HG03159 (cell line): Measurements from ENCODE around the gene CDC42BPA.
"Not testable (repeated sequence)": the region's sequence is repeated elsewhere in the genome, so short reads cannot be mapped to it uniquely, and the experiment has no call there.

Experiments used
- ATAC-seq: cut with Tn5 transposase; IDR thresholded peaks from one replicate; pipeline ENCODE4 v1.9.1; 2021; ENCODE audit warnings: mild to moderate bottlenecking, moderate library complexity; ENCODE audit not compliant: unreplicated experiment

Gene CDC42BPA

DNA sequence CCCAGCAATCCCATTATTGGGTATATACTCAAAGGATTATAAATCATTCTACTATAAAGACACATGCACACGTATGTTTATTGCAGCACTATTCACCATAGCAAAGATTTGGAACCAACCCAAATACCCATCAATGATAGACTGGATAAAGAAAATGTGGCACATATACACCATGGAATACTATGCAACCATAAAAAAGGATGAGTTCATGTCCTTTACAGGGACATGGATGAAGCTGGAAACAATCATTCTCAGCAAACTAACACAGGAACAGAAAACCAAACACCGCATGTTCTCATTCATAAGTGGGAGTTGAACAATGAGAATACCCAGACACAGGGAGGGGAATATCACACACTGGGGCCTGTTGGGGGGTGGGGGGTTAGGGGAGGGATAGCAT lies 318.7 kb downstream of the CDC42BPA start:
- ATAC-seq = not testable (repeated sequence)

DNA sequence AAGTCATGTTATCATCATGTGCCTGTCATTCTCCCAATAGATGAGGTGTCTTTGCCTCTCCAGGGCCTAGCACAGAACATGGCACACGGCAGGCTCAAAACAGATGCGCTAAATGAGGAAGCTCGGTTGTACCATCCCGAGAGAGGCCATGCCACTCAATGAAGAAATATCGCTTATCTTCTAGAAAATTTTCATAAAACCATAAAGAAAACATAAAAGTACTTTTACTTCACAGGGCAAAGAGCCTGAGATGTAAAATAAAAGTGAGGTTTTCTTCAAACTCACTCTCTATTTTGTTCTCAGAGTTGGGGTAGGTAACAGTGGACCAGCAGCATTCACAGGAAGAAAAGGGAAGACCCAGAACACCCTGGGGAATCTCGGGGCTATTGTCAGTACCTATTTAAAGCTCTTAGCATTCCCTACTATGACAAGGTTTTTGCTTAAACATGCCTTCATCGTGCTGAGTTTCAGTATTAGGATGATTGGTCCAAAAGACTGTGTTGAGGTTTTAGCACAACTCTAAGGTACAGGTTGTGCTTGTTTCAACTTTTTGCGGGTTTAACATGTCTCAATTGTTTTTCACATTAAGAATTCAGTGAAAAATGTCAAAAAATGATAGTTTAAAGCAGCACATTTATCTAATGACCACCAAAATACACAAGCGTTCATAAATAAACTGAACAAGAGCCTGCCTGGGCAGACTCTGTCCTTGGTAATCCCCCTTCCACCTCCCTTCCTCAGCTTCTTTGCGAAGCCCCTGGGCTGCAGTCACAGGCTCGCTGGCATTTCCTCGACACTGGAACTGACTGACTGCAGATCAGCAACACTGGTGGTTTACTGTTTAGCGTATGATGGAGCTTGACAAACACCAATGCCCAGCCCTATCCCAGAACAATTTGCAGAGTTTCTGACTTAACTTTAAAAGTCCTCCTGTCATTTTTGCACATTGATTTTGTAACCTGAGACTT lies 322.6 kb downstream of the CDC42BPA start:
- peak; percentile 88 for ATAC-seq

DNA sequence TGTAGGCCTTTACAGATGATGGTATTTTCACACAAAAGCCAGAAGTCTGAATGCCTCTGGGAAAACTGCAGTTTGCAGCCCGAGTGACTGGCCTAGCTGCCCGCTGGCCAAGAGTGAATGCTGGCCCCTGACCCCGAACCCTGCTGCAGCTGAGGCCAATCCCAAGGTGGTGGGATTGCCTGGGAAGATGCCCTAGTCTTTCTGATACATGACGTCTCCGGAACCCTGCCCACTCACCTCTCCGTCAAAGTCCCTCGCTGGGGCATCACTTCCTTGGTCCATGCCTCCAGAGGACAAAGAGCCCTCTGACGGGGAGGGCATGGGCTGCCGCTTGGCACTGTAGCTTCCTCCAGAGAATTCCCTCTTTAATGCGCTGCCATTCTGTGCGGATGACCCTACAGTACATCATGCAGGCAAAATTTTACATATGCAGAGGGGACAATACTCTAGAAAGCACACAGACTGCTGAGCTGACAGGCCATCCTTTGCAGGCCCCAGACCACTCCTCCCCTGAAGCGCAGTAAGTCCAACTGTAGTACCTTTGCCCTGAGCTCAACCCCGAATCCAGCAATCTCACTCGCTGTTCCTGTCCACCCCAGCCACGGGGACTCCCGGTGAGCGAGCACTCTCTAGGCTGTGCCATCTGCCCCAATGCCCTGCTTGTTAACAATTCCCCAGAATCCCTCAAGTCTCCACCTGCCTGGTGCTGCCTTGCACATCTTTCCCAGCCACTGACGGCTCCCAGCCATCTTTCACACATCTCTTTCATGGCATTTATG lies 323.5 kb downstream of the CDC42BPA start:
- ATAC-seq = no peak

DNA sequence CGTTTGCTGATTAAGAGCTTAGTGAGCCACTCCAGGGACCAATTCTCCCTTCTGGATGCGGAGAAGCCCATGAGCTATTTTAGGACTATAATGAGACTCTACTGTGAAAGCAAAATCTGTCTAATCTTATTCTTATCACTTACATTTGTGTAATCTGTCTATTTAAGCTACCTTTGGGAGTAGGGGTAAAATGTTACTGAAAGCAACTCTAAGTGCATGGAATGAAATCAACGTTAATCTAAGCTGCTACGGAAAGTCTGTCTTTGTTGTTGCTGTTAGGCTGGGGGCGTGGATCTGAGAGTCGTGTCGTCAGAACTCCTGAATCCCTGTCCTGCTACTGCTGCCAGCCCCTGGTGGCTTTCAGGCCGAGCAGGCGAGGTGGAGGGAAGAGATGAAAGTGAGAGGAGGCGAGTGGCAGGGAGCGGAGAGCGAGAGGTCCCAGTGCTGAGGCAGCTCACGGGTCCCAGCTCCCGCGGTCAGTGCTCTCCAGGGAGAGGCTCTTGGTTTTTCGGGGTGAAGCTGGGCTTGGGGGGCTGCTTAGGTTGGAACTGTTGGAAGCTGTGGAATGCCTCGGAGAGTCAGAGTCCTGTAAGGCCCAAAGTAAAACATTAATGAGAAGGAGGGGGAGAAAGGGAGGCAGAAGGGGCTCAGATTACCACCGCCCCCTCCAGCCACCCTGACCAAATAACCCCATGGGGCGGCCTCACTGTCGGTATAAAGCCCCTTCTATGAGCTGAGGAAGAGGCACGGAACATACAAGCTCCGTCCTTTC lies 324.3 kb downstream of the CDC42BPA start:
- no peak for ATAC-seq

DNA sequence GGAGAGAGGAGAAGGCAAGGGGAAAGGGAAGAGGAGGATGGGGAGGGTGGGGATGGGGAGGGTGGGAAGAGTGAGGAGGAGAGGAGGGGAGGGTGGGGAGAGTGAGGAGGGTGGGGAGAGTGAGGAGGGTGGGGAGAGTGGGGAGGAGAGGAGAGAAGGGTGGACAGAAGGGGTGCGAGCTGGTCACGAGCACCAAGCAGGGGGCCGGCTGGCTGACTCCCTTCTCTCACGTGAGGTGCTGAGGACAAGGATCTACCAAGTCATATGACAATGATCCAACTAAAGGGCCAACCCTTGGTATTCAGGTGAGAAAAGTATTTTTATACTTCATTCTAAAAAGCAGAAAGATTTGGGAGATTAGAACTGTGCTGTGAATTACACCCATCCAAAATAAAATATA lies 326.4 kb downstream of the CDC42BPA start:
- ATAC-seq = no peak

DNA sequence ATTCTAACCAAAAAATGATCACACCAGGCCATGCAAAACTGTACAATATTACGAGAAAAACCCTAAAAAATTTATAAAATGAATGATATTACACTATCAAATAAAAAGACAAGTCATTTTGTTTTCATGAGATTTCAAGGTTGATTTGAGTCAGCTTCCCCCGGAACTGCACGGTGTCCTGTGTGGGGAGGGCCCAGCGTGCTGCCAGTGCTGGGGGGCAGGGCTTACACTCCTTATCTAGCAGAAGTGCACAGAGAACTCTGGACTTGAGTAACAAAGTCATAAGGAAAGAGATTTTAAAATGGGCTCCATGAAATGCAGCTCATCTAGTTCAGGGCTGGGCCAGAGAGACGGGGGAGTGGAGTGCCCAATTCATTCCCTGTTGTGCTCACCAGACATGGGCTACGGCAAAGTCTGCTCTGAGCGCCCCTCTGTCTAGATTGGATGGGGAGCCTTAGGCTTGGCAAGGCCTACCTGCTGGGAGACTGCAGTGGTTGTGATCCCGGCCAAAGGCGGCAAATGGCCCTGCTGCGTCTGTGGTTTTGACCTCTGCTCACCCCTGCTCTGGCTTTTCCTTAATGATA lies 328.1 kb downstream of the CDC42BPA start:
- peak; percentile 78 for ATAC-seq

DNA sequence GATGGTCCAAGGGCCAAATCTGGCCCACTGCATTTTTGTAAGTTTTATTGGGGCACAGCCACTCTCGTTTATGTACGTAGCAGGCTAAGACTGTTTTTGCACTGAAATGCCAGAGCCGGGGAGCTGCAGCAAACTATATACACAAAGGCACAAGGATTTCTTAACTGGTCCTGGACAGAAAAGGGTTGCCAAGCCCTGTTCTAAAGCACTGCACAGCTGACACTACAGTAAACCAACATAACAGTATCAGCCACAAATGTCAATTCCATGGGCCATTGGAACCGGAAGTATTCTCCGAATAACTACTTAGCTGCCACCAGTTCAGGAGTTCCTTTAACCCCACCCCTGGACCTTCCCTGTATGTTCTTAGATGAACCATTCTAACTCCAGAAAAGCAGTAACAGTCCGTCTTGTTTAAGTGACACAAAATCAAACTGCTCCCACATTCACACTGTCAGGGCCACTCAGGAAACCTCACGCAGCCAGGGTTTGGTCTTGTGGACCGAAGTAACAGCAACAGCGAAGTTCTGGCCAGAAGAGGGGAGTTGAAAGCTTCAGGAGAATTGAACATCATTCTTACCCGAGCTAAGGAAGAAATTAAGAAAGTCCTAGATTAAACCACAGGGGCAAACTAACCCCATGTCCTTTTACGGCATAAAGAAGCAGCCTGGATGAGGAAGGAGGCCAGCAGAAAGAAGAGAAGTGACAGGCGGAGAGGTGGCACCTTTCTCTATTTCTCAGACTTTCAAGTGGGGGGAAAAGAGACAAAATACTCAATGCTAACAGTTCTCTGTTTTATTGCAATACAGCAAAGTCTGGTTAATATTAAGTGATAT lies 329.0 kb downstream of the CDC42BPA start:
- ATAC-seq = no peak

DNA sequence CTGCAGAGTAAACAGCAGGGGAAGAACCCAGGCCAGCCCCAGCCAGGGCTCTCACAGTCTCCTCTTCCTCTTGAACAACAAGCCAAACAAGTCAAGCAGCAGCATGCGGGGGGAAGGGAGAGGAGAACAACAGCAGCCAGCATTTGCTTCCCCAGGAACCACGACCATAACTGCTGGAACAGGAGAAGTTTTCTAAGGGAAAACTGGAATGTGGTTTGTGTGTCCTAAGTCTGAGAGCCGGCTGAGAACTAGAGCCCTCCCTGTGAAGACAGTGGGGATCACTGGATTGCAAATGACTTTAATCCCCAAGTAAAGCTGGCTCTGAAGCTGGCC lies 330.0 kb downstream of the CDC42BPA start:
- ATAC-seq = no peak

DNA sequence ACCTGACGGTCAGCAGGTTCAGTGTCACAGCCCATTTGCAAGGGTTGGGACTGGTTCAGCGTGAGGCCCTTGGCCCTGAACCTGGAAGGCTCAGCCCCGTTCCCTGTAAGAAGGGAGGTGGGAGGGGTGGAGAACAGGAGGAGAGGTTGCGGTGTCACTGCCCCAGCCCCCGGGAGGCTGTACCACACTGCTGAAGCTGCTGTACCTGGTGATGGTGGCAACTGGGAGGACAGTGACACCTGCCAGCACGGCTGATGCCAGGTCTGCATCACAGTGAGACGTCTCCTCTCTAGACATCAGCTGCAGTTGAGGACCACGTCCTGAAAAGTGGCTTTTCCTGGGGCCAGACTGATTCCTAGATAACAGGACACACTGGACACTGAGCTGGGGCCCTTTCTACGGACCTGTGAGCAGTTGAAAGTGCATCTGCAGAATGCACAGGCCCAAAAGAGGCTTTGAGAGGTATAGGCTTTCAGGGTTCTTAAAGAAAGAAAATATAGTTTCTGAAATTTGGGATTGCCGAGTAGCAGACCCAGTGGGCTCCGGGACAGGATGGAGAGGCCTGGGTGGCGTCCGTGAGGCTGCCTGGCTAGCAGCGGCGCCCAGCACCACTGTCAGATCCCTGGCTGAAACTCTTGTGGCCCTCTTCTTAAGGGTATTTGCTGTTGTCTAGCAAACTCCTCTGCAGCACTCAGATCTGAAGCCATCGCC lies 330.5 kb downstream of the CDC42BPA start:
- ATAC-seq = no peak

DNA sequence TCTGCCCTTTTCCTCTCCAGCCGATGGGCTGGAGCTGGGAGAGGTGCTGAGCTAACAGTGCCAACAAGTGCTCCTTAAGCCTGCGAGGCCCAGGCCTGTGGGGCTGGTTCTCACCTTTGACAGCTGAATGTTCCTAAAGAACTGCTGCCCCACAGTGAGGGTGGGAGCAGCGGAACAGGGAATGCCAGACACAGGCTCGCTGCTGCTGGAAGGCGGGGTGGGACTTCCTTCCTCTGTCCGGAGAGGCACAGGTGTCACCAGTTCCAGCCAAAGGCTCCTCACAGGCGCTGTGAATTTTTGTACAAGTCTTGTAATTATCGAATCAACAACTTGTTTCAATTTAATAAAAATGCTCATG lies 331.1 kb downstream of the CDC42BPA start:
- ATAC-seq = no peak

DNA sequence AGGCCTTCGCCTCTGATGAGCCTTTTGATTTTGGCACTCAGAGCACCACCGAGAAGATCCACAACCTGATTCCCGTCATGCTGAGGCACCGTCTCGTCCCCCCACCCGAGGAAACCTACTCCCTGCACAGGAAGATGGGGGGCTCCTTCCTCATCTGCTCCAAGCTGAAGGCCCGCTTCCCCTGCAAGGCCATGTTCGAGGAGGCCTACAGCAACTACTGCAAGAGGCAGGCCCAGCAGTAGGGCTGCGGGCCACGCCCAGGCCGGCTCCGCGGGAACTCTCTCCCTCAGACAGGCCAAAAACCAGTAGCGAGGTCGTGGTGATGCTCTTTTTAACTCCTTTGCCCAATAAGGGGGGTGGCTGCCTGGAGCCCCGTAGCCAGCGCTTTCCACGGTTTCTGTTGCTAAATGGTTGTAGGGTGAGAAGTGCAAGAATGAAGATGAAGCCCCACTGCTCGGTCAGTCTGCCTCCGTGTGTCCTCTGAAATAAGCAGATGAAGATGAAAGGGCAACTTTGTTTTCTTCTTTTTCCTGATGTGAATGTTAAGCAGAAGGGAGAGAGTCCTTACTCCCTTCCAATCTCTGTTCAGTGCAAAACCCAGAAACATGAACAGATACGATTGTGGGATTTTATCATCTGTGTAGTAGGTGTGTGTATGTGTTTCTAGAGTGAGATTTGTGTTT lies 331.7 kb downstream of the CDC42BPA start:
- ATAC-seq = no peak

DNA sequence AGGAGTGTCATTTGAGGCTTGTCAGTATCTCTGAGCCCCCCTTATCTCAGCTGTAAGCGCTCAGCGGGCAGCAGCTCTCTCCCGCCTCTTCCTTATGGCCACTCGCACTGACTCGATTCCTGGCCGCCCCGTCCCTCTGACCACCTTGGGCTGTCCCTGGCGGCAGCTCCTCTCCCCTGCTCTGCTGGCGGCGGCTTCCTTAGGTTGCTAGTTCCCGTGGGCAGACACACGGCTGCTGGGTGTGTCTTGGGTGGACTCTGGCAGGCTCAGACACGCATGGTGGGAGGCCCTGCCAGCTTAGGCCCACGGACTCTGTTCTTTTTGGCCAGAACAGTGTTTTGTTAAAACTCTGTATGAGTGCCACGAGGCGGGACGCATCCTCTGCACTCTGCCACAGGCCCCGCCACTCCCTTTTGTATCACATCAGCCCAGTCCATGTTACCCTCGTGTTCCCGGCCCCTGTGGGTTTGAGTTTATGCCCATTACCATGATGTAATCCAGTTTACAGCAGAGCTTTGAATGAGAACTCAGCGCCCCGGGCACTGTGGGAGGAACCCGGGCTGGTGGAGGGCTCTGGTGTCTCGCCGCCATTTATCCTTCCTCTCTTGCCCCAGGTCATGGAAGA lies 332.3 kb downstream of the CDC42BPA start:
- no peak for ATAC-seq

DNA sequence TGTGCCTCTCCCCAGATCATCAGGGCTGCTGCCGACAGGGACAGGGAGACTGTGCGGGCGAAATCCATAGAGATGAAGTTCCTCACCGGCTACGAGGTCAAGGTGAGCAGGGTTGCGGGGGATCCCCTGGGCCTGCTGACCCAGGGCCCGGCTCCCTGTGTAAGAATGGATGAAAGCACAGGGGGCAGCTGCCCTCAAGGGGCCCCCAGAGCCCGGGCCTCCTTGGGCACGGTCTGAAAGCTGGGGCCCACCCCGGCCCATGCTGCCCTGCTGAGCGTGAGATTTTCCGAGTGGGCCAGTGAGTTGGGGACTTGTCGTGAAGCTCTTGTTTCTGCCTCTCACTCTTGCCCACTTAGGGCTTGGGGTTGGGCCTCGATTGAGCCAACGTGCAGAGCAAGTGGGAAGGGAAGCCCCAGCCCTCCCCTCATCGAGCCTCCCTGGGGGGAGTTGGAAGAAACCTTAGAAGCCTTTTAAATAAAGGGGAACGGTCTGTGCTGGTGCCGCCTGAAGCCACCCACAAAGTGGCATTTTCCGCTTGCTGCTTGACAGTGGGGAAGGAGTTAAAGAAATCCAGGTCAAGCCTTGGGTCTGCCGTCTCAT lies 333.0 kb downstream of the CDC42BPA start:
- no peak for ATAC-seq

DNA sequence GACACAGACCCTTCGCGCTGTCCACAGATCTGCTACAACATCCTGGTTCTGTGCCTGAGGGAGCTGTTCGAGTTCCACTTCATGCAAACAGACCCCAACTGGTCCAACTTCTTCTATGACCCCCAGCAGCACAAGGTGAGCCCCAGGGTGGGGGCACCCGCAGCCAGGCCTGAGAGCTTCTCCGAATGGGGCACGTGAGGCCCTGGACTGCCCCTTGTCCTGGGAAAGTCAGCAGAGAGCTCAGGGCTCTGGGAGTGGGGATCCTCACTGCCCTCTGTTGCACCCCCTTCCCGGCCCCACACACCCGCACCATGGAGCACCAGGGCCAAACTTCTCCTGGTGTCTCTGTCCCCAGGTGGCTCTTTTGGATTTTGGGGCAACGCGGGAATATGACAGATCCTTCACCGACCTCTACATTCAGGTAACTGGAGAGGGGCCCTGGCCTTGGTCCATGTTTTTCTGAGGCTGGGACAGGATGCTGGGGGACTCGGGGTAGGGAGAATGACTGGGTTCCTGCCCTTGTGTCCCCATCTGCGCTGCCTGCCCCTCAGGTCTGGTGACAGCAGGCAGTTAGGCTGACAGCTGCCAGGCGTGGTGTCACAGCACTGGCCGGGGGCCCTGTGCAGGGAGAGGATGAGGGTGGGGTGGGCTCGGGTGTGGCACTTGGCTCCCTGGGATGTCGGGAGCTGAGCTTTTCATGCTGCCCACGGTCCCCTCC lies 333.6 kb downstream of the CDC42BPA start:
- ATAC-seq = no peak

DNA sequence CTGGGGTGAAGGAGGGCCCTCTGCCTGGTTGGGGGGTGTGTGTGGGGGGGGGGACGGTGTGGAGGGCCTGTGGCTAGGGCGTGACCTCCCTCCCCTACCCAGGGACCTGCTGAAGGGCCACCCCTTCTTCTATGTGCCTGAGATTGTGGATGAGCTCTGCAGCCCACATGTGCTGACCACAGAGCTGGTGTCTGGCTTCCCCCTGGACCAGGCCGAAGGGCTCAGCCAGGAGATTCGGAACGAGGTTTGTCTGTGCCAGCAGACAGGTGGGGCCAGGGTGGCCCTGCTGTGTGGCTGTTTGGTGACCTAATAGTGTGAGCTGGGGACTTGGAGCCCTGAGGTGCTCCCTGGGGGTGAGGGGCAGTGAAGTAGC lies 334.3 kb downstream of the CDC42BPA start:
- no peak for ATAC-seq

DNA sequence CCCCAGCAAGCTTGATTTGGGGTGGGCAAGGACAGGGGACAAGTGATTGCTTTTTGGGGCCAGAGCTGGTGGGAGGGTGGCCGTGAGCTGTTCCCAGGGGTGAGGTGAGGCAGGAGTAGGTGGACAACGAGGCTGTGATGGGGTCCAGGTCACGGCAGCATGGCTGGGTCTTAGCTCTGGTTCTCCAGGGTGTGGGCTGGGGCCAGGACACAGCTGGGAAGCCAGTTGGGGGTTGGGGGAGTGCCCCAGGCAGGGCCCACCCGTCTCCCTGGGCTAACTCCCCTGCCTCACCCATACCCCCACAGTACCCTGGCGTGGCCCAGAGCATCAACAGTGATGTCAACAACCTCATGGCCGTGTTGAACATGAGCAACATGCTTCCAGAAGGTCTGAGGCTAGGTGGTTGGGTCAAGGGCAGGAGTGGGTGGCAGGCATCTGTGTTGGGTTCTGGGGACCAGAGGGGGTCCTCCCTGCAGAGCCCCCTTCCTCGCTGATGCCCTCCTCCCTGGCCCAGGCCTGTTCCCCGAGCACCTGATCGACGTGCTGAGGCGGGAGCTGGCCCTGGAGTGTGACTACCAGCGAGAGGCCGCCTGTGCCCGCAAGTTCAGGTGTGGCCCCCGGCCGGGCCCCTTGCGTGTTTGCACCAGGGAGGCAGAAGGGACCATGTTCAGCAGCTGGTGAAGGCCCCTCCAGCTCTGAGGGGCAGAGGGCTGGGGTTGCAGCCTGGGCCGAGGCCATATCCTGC lies 334.9 kb downstream of the CDC42BPA start:
- ATAC-seq = no peak
